Activated CD4-positive, alpha-beta T cell treated with anti-CD3 and anti-CD28 coated beads for 1 hour (primary cell): ENCODE results near the gene RUNX2.

Experiments
- DNase-seq: peaks from one replicate; pipeline ENCODE4 v3.0.0-alpha.2; 2020

The RUNX2 gene

DNA sequence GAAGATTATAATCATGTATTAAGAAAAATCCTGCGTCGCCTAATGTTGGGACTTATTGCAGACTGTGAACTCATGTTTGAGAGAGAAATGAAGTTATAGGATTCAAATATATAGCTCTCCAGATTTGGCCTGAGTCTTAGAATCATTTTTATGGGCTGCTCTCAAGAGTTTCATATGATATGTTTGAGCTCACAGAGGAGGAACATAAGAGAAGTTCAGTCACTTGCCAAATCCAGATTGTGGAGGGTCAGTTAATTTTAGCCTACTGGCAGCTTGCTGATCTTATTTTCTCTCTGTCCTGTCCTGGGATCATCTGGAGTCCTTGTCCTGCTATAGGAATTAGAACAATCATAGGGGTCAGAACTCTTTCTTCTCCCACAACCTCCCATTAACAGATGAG lies 235.7 kb downstream of the RUNX2 start:
- DNase-seq: no peak

DNA sequence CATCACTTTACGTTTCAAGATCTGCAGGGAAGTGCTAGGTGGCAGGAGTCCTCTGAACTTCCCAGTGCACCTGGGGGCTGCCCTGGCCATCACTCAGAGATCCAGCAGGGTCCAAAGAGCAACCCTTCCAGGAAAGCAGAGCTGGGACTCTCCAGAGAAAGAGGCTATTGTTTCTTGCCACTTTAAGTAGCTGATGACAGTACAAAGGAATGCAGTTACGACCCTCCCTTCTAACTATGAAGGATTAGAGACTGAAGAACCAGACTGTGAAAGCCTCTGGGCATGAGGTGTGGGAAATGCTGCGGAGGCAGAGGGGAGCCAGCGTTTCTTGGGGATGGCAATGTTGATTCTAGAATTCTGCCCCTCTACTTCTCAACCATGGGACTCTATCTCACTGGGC lies 238.8 kb downstream of the RUNX2 start:
- DNase-seq: no peak

DNA sequence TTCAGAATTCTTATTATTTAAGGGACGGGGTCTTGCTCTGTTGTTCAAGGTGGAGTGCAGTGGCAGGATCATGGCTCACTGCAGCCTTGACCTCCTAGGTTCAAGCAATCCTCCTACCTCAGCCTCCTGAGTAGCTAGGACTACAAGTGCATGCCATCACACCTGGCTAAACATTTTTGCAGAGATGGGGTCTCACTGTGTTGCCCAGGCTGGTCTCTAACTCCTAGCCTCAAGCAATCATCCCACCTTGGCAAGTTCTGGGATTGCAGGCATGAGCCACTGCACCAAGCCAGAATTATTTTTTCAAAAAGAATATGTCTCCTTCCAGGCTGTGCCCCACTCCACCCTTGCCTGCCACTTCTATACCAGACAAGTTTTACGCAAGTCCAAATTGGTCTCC lies 239.7 kb downstream of the RUNX2 start:
- no peak for DNase-seq

DNA sequence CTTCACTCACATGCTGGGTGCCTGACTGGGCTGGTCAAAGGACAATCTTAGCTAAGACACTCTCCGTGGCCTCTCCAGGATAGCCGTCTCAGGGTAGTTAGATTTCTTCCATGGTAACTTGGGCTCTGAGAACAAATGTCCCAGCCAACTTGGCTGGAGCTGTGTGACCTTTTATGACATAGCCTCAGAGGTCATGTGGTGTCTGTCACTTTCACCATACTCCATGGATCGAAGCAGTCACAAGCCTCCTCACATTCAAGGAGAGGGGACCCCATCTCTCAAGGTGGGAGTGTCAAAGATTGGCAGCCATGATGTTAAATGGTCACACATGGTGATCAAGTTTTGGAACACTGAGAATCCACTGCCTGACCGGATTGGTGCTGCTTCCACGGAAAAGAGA lies 240.5 kb downstream of the RUNX2 start:
- DNase-seq: no peak

DNA sequence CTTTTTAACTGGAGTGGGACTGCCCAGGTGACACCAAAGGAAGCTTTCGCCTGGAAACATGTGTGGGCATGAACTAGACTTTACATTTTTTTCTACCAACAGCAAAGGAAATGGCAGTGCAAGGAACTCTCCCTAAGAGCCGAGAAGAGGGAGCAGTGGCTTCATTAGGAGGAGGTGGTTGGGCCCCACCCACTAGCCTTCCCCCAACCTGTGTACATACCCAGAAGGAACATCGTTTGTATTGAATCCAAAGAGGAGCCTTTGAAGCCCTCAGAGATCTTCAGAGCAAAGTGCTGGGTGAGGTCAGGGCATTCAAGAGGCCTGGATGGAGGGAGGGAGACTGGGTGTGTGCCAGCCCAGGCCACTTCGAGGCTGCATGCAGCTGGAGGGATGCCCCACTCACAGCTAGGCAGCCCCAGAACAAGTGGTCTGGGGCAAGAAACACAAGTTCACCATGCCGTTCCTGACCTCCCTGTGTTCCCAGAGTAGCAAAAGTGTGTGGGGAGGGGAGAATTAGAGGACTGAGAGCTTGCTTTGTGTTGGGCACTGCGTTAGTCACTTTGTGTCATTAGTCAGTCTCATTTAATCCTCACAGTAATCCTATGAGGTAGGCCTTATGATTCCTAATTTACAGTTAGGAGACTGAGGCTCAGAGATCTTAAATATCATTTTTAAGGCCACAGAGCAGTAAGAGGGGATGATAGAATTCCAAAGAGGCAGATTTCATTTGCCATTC lies 241.2 kb downstream of the RUNX2 start:
- no peak for DNase-seq

DNA sequence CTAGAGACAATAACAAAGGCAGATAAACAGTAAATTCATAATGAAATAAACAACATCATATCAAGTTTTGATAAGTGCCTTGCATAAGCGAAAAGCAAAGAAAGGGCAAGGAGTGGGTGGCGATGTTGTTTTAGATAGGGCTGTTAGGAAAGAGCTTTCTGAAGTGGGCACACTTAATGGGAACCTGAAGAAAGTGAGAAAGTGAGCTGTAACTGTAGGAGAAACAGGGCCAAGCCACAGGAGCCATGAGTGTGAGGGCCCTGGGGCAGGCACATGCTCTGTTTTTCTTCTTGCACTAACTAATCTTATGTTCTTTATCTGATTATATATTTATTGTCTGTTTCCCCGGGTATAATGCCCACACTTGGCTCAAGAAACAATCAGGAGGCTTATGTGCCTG lies 243.0 kb downstream of the RUNX2 start:
- no peak for DNase-seq

DNA sequence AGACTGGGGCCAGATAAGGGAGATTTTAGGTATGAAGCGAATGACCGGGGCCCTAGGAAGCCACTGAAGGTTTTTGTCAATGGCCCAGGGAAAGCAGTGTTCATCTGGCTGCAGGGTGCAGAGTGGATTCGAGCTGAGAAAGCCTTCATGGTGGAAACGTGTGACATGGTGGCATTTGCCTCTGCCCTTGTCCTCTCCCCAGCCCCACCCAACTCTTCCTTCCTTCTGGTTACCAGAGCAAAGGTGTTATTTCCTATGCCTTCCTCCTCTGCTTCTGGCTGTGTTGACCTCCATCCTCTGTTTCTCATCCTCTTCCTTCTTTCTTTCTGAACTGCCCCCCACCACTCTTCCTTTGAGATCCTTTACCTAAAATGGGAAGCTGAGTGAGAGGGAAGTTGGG lies 244.7 kb downstream of the RUNX2 start:
- DNase-seq: no peak

DNA sequence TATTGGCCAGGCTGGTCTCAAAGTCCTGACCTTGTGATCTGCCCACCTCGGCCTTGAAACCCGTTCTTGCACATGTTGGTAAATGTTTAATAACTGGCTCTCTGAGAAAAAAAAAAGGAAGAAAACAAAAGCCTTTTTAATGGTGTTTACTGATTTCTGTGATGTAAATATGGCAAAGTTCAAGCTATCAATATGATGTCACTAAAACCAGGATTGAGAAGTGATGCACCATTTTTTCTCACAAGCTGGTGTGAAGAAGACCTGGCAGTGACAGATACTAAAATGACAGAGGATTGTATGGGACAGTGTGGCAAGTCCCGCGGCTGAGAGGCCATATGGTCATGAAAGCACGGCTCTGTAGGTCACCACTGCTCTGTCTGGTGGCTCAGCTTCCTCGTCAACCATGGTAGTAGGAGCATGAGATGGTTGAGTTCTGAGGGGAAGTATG lies 245.9 kb downstream of the RUNX2 start:
- DNase-seq: no peak

DNA sequence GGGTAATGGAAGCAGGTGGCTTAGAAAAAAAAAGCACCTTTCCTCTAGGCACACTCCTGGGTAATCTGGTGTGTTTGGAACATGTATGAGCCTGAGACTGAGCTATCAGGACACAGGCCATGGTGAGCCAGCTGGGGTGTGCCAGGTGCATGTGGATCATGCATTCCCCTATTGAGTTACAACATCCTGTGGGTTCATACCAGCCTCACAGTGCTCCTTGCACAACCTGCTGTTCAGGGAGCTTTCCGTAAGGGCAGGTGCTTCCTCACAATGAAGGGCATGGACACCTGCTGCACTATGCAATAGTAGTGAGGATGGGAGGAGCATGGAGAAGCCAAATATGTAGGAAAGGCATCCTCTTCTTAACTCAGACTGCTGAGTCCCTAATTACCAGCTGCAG lies 246.8 kb downstream of the RUNX2 start:
- DNase-seq: no peak

DNA sequence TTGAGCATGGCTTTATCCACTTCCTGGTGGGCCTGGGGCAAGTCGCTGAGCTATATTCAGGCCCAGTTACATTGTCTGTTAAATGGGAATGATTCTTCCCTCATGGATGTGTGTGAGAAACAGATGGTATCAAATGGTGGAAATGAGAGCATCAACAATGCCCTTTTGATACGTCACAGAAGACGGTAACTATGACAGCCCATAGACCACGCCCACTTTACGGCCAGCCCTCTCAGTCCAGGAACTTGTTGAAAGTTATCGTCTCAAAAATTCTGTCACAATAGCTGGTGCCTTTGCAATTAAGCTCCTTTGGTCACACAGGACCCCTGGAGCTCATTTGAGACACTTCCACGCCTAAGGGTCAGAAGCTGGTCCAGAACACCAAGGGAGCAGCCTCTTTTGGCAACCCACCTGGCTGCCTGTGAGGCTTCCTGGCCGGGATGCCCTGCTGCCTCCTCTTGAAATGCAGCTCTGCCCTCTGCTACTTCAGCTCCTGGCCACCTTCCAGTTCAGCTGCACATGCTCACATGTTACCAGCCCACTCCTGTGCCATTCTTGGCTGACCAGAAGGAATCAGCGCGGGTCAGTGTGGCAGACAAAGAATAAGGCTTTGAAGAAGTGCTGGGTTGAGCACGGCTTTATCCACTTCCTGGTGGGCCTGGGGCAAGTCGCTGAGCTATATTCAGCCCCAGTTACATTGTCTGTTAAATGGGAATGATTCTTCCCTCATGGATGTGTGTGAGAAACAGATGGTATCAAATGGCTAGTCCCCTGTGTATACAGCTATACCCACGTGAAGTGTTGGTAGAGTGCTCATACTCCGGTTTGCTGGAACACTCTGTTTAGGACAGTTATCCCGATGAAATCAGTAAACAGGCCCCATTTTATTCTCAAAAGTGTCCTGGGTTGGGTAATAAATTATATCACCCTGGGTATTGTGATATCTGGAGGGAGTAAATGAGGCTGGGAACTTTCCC lies 248.8 kb downstream of the RUNX2 start:
- no peak for DNase-seq

DNA sequence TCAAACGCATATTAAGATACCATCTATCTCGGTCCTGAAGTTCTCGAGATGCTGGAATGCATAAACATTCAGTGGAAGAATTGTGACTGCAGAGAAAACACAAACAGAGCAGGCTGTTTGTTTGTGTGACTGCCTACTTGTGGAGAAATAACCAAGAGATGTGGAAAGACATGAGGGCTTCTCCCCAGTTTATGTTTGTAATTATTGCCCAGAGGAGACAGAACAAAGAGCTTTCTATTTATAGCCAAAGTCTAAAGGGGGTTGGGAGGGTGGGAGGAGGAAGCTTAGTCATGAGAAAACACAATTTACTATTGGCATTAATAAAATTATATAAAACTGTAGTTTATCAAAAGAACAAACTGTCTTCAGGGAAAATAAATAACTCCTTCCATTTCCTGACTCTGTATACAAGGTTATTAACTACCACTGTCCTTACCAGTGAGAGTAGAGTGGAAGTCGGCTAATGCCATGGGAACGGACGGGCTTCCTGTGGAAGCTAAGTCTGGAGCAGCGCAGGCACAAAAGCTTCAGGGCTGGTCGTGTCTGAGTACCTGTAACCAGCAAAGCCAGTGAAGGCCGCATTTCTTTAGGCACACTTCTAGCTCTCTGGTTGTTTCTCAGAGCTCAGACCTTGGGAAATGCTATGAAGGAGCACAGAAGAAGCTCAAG lies 249.8 kb downstream of the RUNX2 start:
- DNase-seq: no peak

DNA sequence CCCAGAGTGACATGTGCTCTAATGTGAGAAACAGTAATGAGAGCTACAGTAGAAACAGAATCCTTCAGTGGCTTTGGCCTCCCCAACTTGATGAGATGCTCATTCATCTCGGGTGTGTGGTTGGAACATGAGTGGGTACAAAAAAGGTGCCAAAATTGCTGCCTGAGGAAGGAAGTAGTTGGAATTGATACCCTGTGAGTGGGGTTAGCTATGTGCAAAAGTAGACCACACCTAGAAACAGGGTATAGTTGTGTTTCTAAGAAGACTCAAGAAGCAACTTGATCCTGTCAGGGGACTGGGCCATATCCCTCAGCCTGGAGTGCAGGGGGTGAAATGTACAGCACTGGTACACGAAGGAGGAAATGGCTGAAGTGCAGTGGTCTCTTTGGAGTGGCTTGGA lies 256.0 kb downstream of the RUNX2 start:
- no peak for DNase-seq

DNA sequence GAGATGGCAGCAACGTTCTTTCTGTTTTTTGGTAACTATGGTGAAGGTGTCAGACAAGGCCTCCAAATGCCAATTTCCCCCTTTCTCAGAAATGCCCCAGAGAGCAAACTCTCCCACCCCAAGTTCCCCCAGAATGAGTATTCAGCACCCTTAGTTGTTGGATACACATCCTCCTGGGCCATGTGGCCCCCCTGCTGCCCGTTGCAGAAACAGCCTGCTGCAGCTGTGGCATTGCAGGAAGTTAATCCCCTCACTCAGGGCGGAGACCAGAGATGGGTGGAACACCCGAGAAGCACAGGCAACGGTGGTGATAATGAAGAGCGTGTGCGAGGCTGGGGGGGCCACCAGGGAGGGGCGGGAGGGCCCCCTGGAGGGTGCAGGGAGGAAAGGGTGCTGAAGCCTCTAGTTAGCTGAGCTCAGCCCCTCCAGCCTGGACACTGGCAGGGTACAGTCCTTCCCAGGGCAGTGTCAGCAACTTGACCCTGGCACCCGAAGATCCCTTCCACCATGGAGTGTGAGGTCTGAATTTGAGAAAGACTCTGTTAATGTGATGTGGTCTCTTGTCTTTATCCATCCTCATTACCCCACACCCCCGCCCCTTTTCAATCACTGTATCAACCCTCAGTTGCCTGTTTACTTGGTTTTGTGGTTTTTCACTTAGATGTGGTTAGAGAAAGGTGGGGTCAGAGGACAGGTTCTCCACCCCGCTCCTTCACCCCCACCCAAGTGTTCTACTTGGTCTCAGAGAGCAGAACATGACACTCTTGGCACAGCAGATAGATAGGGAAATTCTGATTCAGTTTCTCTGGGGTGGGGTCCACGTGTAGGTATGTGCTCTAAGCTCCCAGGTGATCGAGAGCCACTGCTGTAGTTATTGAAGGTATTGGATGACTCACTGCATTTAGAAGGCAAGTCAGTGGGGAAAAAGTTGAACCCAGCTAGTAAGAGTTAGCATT lies 258.4 kb downstream of the RUNX2 start:
- DNase-seq: peak; percentile 17

DNA sequence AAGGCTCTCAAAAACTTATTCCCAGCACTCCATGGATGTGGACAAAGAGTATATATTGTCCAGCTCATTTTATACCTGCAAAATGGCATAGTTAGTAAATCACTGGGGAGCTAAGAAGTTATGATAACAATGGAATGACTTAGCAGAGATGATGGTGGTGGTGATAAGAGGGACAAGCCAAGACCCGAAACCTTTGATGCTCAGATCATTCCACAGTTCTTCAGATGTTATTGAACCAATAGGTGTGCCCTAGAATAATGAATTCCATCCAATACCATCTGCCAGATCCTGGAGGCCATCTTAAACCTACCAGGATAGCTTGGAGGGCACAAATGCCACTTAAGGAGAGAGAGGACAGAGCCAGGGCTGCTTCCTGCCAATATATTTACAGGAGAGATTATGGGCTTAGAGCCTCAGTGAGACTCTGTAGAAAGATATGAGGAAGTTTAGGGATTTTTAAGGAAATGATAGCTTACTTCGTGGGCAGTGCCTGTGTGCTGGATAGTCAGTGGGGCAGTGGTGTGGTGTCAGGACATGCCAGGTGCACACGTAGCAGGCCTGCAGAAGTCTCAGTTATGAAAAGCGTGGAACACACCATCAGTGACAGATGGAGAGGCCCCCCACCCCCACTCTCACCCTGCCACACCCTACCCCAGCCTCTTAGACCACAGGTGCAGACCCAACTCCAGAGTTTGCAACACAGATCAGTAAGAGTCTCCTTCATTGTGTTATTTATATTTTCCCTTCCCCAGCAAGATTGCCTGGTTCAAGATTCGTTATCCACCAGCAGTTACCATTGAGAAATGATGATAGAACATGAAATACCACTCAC lies 259.3 kb downstream of the RUNX2 start:
- DNase-seq: no peak

DNA sequence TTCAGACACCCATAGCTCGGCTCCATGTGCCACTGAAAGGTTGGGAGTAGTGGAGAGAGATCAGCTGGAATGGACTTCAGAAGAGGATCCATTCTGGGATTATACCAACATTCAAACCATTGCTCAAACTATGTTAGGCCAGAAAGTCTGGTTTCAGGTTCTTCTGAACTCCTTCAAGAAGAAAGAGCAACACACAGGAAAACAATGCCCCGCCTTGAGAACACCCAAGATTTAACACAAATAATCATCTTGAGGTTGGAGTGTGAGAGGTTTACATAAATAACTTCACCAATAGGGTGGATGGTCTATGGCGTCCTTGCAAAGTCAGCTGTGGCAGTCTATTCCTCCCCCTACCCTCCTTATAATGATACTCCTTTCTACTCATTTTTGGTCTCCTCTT lies 261.2 kb downstream of the RUNX2 start:
- DNase-seq: no peak

DNA sequence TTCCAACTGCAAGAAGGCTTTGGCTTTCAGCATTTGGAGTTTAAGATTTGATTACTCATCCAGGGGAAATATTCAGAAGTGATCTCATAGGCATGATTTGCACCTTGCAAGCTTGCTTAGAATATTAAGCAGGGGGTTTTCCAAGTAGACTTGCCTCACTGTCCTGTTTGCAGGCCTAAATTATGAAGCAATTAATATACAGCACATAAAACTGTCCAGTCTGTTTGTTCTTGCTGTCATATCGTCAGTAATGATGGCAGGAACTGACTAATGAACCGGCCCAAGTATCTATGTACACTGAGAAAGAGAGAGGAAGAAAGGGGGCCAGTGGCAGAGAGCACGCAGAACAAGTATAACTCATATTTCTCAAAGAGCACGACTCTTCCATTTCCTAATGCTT lies 262.1 kb downstream of the RUNX2 start:
- DNase-seq: no peak

DNA sequence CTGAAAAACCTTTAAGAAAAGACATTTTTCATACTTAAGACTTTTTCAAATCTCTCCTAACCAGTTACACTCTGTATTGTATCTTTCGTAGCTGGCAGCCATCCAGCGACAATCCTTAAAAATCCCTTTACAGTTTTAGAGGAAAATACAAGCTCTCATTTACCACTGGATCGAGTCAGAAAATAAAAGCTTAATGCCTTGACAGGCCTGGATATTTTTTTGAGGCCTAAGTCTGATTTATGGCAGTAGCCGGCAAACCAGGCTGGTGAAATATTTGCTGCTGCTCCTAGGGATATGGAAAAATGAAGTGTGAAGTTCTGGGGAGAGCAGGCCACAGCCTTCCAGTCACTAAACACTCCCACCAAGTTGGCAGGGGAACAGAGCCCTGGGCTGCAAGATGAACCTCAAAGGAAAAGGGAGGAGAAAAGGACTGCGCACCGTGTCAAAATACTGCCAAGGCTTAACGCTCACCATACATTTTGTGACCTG lies 262.6 kb downstream of the RUNX2 start:
- no peak for DNase-seq

DNA sequence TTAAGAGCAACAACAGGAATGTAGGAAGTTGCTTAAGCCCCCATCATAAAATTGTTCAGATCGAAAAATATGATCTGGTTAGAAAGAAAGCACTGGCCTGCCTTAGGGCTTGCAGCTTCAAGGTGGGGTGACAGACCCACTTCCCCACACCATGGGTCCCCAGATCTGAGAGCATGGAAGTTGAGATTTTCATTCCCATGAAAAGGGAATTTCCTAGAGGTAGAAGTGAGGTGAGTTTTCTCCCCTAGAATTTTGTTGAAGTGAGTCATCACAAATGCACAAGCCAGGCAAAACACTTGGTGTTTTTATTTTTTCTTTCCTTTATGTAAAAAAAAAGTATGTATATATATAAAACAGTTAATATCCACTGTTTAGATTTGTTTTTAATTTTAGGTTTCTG lies 263.2 kb downstream of the RUNX2 start:
- DNase-seq: no peak

DNA sequence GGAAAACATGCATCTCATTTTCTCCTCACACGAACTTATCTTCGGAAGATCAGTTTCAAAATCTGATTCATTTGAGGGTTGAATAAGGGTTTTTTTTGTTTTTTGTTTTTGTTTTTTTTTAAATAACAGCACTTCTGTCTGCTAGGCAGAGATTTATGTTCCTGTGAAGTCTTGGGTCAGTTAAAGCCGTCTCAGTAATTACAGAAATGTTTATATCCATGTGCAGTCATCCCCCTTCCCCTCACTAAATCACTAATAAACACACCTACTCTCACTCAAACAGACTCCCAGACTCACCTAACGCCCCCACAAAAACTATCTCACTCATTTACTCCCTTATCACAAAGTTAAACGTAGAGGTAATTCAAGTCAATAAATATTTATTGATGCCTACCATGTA lies 263.8 kb downstream of the RUNX2 start:
- no peak for DNase-seq

DNA sequence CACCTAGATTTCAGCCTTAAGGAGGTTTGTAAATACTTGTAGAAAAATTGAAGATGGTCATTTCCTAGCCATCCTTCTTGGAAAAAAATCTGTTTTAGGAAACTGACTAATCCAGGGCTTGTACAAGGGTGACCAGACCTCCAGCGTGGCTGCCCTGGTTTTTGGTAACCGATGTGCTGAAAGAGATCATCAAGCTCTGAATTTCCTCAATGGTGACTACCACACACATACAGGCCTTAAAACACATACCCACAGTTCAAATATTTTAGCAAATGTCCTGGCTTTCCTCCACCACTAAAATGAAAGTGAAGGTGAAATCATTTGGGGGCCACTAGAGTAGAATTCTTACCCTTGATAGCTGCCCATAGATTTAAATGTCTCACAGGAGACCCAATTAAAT lies 264.9 kb downstream of the RUNX2 start:
- no peak for DNase-seq
